ENCODE data around the gene ETFB. TPM values are rescaled to one million over a fixed set of nuclear protein-coding genes. Genes with fewer than 3 reads are reported as not detected.

Gene ETFB
- total and polyA plus RNA-seq, 9 of the 15 experiments (the other 6 are each of a cell fraction or from before 2014, with no cell fraction given) = 18.1 to 143 (median 96.1) TPM

DNA sequence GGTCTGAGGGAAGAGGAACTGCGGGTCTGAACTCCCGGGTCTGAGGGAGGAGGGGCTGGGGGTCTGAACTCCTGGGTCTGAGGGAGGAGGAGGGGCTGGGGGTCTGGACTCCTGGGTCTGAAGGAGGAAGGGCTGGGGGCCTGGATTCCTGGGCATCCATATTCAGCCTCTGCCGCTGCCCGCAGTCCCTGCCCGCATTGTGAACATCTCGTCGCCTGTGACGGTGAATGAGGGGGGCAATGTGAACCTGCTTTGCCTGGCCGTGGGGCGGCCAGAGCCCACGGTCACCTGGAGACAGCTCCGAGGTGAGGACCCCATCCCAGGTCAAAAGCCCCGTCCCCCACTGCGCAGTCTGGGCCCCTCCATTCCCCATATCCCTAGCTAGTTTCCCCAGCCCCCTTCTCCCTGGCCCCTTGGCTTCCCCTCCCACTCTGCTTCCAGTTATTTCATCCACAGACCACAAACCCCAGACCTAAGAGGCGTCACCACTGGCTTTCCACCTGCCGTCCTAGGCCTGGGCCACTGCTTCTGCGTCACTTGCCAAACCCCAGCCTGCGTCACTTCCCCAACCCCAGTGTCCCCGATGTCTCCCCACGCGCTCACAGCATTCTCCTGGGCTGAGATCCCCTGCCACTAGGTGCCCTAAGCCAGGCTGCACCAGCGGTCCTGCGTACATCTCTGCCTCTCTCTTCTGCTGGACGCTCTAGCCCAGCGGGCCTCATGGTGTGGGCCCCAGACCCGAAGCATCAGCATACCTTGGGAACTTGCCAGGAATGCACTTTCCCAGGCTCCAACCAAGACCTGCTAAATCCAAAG is 40.8 kb downstream of the ETFB start:
- POLR2A ChIA-PET = no interaction called here
- Histone ChIP-seq H3K79me2 (ENCODE audit: control insufficient read depth, insufficient read depth, low read length) (no peaks in the 10 kb centered on the region), H4K20me1 (replicated peaks; ENCODE audit: control insufficient read depth, insufficient read depth, low read length) (no peaks in the 10 kb centered on the region), H2AFZ (ENCODE audit: low read depth, low read length) (no peak overlapping the region), H3K36me3 (ENCODE audit: control insufficient read depth, insufficient read depth, low read length) (no peaks in the 10 kb centered on the region), H3K9ac (ENCODE audit: insufficient read depth in 1 of 2, low read depth in 2 of 2, low read length in 2 of 2) (no peak overlapping the region), H3K4me2 (ENCODE audit: insufficient read depth, low read length) (no peak overlapping the region), H3K27ac (ENCODE audit: extremely low read depth, low read depth, low read length) (no peak overlapping the region), H3K9me1 (ENCODE audit: control insufficient read depth, insufficient read depth, low read length) (no peaks in the 10 kb centered on the region), H3K9me3 (replicated peaks; ENCODE audit: control insufficient read depth, insufficient read depth, low read depth, low read length) (no peaks in the 10 kb centered on the region), H3K27me3 (ENCODE audit: control insufficient read depth in 2 of 2, insufficient read depth in 2 of 2, low read length in 2 of 2) (peaks cover 29 to 49% of the 10 kb centered on the region in 2 experiments), H3K4me3 (no peak overlapping the region), H3K4me1 (replicated peaks in 1 of 2; ENCODE audit: control insufficient read depth in 2 of 2, insufficient read depth in 2 of 2, low read length in 2 of 2) (peaks cover 4 to 34% of the 10 kb centered on the region in 2 experiments; a peak in 3 of 5 replicates)
- BruUV-seq (replicated peaks) = no TSS peak
- in situ Hi-C loops (cut with MboI) (no loop called here), intact Hi-C loops (cut with micrococcal nuclease) (no loop called here)
- ATAC-seq (no peak), DNase-seq (ENCODE audit: extremely low read depth in 1 of 4, low spot score in 3 of 4) (no peak), FAIRE-seq (no peak)
- CTCF ChIA-PET (ENCODE audit: low intra/inter-chr PET ratio) = no interaction called here
- WGBS (ENCODE audit: insufficient coverage, low coverage, missing lambda C conversion rate) = 24% methylated on average over 25 of the region's 26 CpGs
- TF ChIP-seq, protein P1, sequence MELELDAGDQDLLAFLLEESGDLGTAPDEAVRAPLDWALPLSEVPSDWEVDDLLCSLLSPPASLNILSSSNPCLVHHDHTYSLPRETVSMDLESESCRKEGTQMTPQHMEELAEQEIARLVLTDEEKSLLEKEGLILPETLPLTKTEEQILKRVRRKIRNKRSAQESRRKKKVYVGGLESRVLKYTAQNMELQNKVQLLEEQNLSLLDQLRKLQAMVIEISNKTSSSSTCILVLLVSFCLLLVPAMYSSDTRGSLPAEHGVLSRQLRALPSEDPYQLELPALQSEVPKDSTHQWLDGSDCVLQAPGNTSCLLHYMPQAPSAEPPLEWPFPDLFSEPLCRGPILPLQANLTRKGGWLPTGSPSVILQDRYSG (tag; conservative IDR thresholded peaks at IDR 0.05; ENCODE audit: low read depth) = no peak
- TF ChIP-seq NFIC (IDR thresholded peaks at IDR 0.05) = peak; percentile 37
- no peak for TF ChIP-seq BACH1 (tag; IDR thresholded peaks at IDR 0.05)
- TF ChIP-seq GTF2F1 (IDR thresholded peaks at IDR 0.05; ENCODE audit: low read depth, low read length) = no peak
- TF ChIP-seq NONO (IDR thresholded peaks at IDR 0.05; ENCODE audit: low read depth in 2 of 2, low read length in 1 of 2) = no peak
- no peak for TF ChIP-seq ZNF57 (CRISPR knock-in tag; IDR thresholded peaks at IDR 0.05)
- no peak for TF ChIP-seq BCLAF1 (IDR thresholded peaks at IDR 0.05; ENCODE audit: borderline replicate concordance in 1 of 2, control insufficient read depth in 1 of 2, low read depth in 2 of 2, low read length in 1 of 2)
- no peak for TF ChIP-seq HDAC3 (IDR thresholded peaks at IDR 0.05; ENCODE audit: borderline replicate concordance, partially characterized antibody)
- peak; percentile 79 for TF ChIP-seq MAX (CRISPR knock-in tag; IDR thresholded peaks at IDR 0.05)
- no peak for TF ChIP-seq POU5F1 (IDR thresholded peaks at IDR 0.05; ENCODE audit: borderline replicate concordance, low read depth, low read length, partially characterized antibody)
- TF ChIP-seq KLF6 (CRISPR knock-in tag; IDR thresholded peaks at IDR 0.05; ENCODE audit: borderline replicate concordance) = no peak
- TF ChIP-seq, protein P2, sequence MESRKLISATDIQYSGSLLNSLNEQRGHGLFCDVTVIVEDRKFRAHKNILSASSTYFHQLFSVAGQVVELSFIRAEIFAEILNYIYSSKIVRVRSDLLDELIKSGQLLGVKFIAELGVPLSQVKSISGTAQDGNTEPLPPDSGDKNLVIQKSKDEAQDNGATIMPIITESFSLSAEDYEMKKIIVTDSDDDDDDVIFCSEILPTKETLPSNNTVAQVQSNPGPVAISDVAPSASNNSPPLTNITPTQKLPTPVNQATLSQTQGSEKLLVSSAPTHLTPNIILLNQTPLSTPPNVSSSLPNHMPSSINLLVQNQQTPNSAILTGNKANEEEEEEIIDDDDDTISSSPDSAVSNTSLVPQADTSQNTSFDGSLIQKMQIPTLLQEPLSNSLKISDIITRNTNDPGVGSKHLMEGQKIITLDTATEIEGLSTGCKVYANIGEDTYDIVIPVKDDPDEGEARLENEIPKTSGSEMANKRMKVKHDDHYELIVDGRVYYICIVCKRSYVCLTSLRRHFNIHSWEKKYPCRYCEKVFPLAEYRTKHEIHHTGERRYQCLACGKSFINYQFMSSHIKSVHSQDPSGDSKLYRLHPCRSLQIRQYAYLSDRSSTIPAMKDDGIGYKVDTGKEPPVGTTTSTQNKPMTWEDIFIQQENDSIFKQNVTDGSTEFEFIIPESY (CRISPR knock-in tag; IDR thresholded peaks at IDR 0.05) = no peak
- TF ChIP-seq RAD21 (CRISPR knock-in tag; conservative IDR thresholded peaks at IDR 0.05 in 1 of 2, IDR thresholded peaks at IDR 0.05 in 1 of 2) = no peak
- TF ChIP-seq CBFA2T3 (IDR thresholded peaks at IDR 0.05) = no peak
- no peak for TF ChIP-seq KLF1 (tag; IDR thresholded peaks at IDR 0.05)

All from K562 (cell line).